NOMO-1 treated with dmso at 0.1 percent for 144 hours (cell line): ENCODE results near the gene CLCN7.

Experiments used
- DNase-seq: peaks from one replicate; lab custom pipeline; 2025; ENCODE audit not compliant: unreplicated experiment; lab: John Stamatoyannopoulos, UW

The CLCN7 gene

GRCh38 chr16:1407753-1408152, 67.1 kb downstream of the CLCN7 start:
- no peak for DNase-seq

- no peak for DNase-seq
Observed at GRCh38 chr16:1403733-1404132, 71.1 kb downstream of the CLCN7 start.

GRCh38 chr16:1403036-1403435, 71.8 kb downstream of the CLCN7 start:
- DNase-seq, result no peak

- no peak for DNase-seq
Observed at GRCh38 chr16:1401758-1402154, 73.1 kb downstream of the CLCN7 start.

GRCh38 chr16:1401061-1401757, 73.6 kb downstream of the CLCN7 start:
- no peak for DNase-seq

GRCh38 chr16:1398826-1399581, 75.8 kb downstream of the CLCN7 start:
- DNase-seq, result no peak

- DNase-seq, result no peak
Observed at GRCh38 chr16:1398351-1398750, 76.5 kb downstream of the CLCN7 start.

- no peak for DNase-seq
Observed at GRCh38 chr16:1397779-1398178, 77.0 kb downstream of the CLCN7 start.

GRCh38 chr16:1395444-1396031, 79.3 kb downstream of the CLCN7 start:
- no peak for DNase-seq
